Activated CD8-positive, alpha-beta T cell treated with anti-CD3 and anti-CD28 coated beads for 36 hours (primary cell): ENCODE results near the gene SLC25A17. TPM values are rescaled to one million over a fixed set of nuclear protein-coding genes. Genes with fewer than 3 reads are reported as not detected.

ENCODE experiments used
- ATAC-seq: fragments of 200-7000 bp; cut with Tn5 transposase; one replicate; pipeline ENCODE4 v1.10.0; 2021; ENCODE audit warnings: mild to moderate bottlenecking, moderate library complexity
- CTCF ChIA-PET: fragments of 350-600 bp; sonication (Branson Sonifier 250); formaldehyde crosslinking; loops from one replicate; lab custom pipeline; 2021; ENCODE audit warnings: antibody characterized with exemption; lab: Charles Lee
- POLR2A ChIA-PET: fragments of 350-600 bp; sonication (Branson Sonifier 250); formaldehyde crosslinking; loops from one replicate; lab custom pipeline; 2021; ENCODE audit warnings: antibody characterized with exemption; lab: Charles Lee
- DNase-seq: peaks from one replicate; pipeline ENCODE4 v3.0.0-alpha.2; 2020
- H3K27ac Mint-ChIP-seq: one replicate; pipeline ENCODE4 v1.8.0; 2021; ENCODE audit warnings: mild to moderate bottlenecking, mixed read lengths
- H3K27me3 Mint-ChIP-seq: one replicate; pipeline ENCODE4 v1.8.0; 2021; ENCODE audit warnings: mixed read lengths
- H3K36me3 Mint-ChIP-seq: one replicate; pipeline ENCODE4 v1.8.0; 2021; ENCODE audit warnings: low read depth, mixed read lengths
- H3K4me1 Mint-ChIP-seq: one replicate; pipeline ENCODE4 v1.8.0; 2021; ENCODE audit warnings: low read depth, mixed read lengths
- H3K4me3 Mint-ChIP-seq: one replicate; pipeline ENCODE4 v1.8.0; 2021; ENCODE audit warnings: mild to moderate bottlenecking, moderate library complexity, mixed read lengths
- H3K9me3 Mint-ChIP-seq: one replicate; pipeline ENCODE4 v1.8.0; 2021; ENCODE audit warnings: mixed read lengths
- intact Hi-C: fragments of 100-400 bp; cut with micrococcal nuclease; formaldehyde crosslinking; loops from one replicate; pipeline ENCODE4 v1.10.0; 2022
- total RNA-seq, 2 experiments: library from RNA; stranded (reverse); gene quantifications; one replicate each; pipeline ENCODE4 v1.2.3, GENCODE V29; 2021
- TF ChIP-seq, protein P1 (sequence below): fragments of 200-600 bp; IDR thresholded peaks from one replicate; pipeline ENCODE4 v1.8.0; 2022; ENCODE audit warnings: antibody characterized with exemption, mild to moderate bottlenecking

Gene SLC25A17
- total RNA-seq, 2 experiments from 2014 or later: 28.0 to 34.8 TPM

- no peaks in the 10 kb centered on the region for H3K27me3 Mint-ChIP-seq
- ATAC-seq (peak; percentile 13), DNase-seq (peak; percentile 36)
- peaks cover 40% of the 10 kb centered on the region for H3K4me1 Mint-ChIP-seq
- peak overlapping the region; percentile 84 for H3K27ac Mint-ChIP-seq
- H3K9me3 Mint-ChIP-seq: peaks cover 5% of the 10 kb centered on the region
- CTCF ChIA-PET: interaction anchor here (0.6 to 1.9 kb wide), 2 partner anchors 30 to 45 kb away, joined by 3 to 6 read pairs; no protein-coding TSS in a partner anchor
- intact Hi-C loops: no loop called here
- peak overlapping the region; percentile 65 for H3K4me3 Mint-ChIP-seq
- POLR2A ChIA-PET: interaction anchor here (1.0 to 1.5 kb wide), 2 partner anchors 15 to 291 kb away, joined by 3 read pairs; no protein-coding TSS in a partner anchor
- TF ChIP-seq, protein P1, sequence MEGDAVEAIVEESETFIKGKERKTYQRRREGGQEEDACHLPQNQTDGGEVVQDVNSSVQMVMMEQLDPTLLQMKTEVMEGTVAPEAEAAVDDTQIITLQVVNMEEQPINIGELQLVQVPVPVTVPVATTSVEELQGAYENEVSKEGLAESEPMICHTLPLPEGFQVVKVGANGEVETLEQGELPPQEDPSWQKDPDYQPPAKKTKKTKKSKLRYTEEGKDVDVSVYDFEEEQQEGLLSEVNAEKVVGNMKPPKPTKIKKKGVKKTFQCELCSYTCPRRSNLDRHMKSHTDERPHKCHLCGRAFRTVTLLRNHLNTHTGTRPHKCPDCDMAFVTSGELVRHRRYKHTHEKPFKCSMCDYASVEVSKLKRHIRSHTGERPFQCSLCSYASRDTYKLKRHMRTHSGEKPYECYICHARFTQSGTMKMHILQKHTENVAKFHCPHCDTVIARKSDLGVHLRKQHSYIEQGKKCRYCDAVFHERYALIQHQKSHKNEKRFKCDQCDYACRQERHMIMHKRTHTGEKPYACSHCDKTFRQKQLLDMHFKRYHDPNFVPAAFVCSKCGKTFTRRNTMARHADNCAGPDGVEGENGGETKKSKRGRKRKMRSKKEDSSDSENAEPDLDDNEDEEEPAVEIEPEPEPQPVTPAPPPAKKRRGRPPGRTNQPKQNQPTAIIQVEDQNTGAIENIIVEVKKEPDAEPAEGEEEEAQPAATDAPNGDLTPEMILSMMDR: no peak
- peaks cover 4% of the 10 kb centered on the region for H3K36me3 Mint-ChIP-seq
Observed at GRCh38 chr22:40727070-40727963, 91.8 kb downstream of the SLC25A17 start.

DNA sequence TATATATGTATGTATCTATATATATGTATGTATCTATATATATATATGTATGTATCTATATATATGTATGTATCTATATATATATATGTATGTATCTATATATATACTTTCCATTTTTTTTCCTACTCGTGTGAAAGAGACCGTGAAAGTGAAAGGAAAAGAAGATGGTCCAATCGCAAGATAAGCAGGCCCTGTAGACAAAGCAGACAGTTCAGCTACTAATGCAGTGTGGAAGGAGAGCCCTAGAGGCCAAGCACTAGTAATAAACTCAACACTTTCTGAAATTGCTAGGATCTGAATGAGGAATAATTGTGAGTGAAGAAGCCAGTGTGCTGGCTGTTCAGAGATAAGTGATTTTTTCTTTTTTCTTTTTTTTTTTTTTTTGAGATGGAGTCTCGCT is 92.6 kb downstream of the SLC25A17 start:
- no peaks in the 10 kb centered on the region for H3K27me3 Mint-ChIP-seq

DNA sequence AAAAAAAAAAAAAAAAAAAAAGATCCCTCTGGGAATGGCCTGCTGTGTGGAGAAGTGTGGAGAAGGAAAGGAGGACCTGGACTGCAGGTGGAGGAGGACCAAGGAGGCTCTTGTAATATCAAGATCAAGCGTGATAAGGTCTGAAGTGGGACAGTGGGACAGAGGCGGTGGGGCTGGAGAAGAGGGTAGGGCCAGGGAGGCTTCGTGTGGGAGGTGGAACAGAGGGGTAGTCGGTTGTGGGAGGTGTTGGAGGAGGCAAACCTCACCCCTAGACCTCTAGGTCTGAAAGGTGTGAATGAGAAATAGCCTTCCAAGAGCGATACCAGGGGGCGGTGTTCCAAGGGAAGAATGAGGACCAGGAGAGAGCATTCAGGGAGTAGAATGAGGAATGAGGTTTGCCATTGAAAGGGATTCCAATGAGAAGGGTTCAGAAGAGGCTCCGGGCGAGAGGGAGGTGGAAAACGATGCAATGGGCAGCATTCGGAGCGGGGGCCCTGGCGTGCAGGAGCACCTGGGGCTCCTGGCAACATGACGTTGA is 95.7 kb downstream of the SLC25A17 start:
- peaks cover 24% of the 10 kb centered on the region for H3K4me1 Mint-ChIP-seq
- ChIA-PET CTCF (no interaction called here), POLR2A (no interaction called here)
- ATAC-seq: no peak
- no peaks in the 10 kb centered on the region for H3K27me3 Mint-ChIP-seq
- DNase-seq: no peak
- H3K36me3 Mint-ChIP-seq: no peaks in the 10 kb centered on the region
- intact Hi-C loops: no loop called here
- TF ChIP-seq, protein P1: no peak
- no peaks in the 10 kb centered on the region for H3K9me3 Mint-ChIP-seq
- H3K27ac Mint-ChIP-seq: no peak overlapping the region
- no peak overlapping the region for H3K4me3 Mint-ChIP-seq

More for the DNA sequence above, 92.6 kb downstream of the SLC25A17 start:
- Mint-ChIP-seq H3K4me3 (peak overlapping the region; percentile 65), H3K36me3 (peaks cover 4% of the 10 kb centered on the region), H3K27ac (peak overlapping the region; percentile 92), H3K9me3 (peaks cover 5% of the 10 kb centered on the region), H3K4me1 (peaks cover 36% of the 10 kb centered on the region)
- intact Hi-C loops: no loop called here
- ATAC-seq (peak; percentile 70), DNase-seq (peak; percentile 33)
- ChIA-PET CTCF (interaction anchor here (1.9 kb wide), 1 partner anchor 44 kb away, joined by 6 read pairs; no protein-coding TSS in a partner anchor), POLR2A (interaction anchor here (1.0 to 1.5 kb wide), 2 partner anchors 15 to 290 kb away, joined by 3 read pairs; no protein-coding TSS in a partner anchor)
- TF ChIP-seq, protein P1: no peak

- TF ChIP-seq, protein P1: no peak
- intact Hi-C loops: no loop called here
- Mint-ChIP-seq H3K4me1 (peaks cover 11% of the 10 kb centered on the region), H3K27ac (no peak overlapping the region), H3K9me3 (no peaks in the 10 kb centered on the region), H3K4me3 (no peak overlapping the region), H3K27me3 (no peaks in the 10 kb centered on the region), H3K36me3 (no peaks in the 10 kb centered on the region)
- ATAC-seq (peak; percentile 49), DNase-seq (no peak)
- POLR2A ChIA-PET: no interaction called here
- CTCF ChIA-PET: interaction anchor here (1.2 kb wide), 1 partner anchor 11 kb away, joined by 3 read pairs; no protein-coding TSS in a partner anchor
Observed at GRCh38 chr22:40721266-40721665, 97.9 kb downstream of the SLC25A17 start.
